GM12878 (cell line): ENCODE data around the gene PHF1. TPM values are rescaled to one million over a fixed set of nuclear protein-coding genes. Genes with fewer than 3 reads are reported as not detected.
"Not testable (repeated sequence)": the region's sequence is repeated elsewhere in the genome, so short reads cannot be mapped to it uniquely, and the experiment has no call there.

Experiments
- ATAC-seq: fragments of 200-7000 bp; cut with Tn5 transposase; 3 replicates; pipeline ENCODE4 v1.9.1; 2020; ENCODE audit warnings: mild to moderate bottlenecking, moderate library complexity
- BruUV-seq: library from RNA; stranded (reverse); fragments of 400-500 nt; replicated peaks from 2 replicates; lab custom pipeline; 2021; lab: Mats Ljungman, UMichigan
- CTCF ChIA-PET: fragments of 300-600 bp; sonication (Branson Sonifier 250); formaldehyde crosslinking; extraction: SDS; loops from one replicate; lab custom pipeline; 2021; ENCODE audit warnings: inconsistent platforms; lab: Yijun Ruan, JAX
- POLR2A ChIA-PET: fragments of 350-600 bp; formaldehyde crosslinking; extraction: SDS; loops from one replicate; lab custom pipeline; 2021; ENCODE audit warnings: inconsistent platforms; lab: Charles Lee
- RAD21 ChIA-PET: fragments of 300-600 bp; sonication (Branson Sonifier 250); formaldehyde crosslinking; loops from one replicate; lab custom pipeline; 2023; ENCODE audit warnings: antibody characterized with exemption; ENCODE audit not compliant: unreplicated experiment; lab: Charles Lee
- SMC1A ChIA-PET: fragments of 300-600 bp; sonication (Branson Sonifier 250); formaldehyde crosslinking; loops from one replicate; lab custom pipeline; 2023; ENCODE audit not compliant: unreplicated experiment, uncharacterized antibody; lab: Charles Lee
- DNase-seq: peaks from one replicate; pipeline ENCODE4 v3.0.0-alpha.2; 2011; ENCODE audit warnings: low read depth, low spot score
- FAIRE-seq: peaks from 3 replicates; lab custom pipeline; 2011; peaks lifted over from hg19 to GRCh38; lab: Jason Lieb, UNC
- H2AFZ ChIP-seq: 2 replicates; pipeline ENCODE4 v1.6.0; 2011; ENCODE audit warnings: low read depth, low read length, control low read depth; ENCODE audit not compliant: control insufficient read depth
- H3K27ac ChIP-seq: 2 replicates; pipeline ENCODE4 v1.5.1; 2011; ENCODE audit warnings: control low read depth; ENCODE audit not compliant: control insufficient read depth, insufficient read depth
- H3K27me3 ChIP-seq, 2 experiments: replicated peaks in 1 of 2; 2 replicates each; pipeline versions ENCODE4 v1.6.0 to v1.6.1; 2011; ENCODE audit warnings: low read length in 1 of 2; ENCODE audit not compliant: control insufficient read depth in 2 of 2, insufficient read depth in 2 of 2
- H3K36me3 ChIP-seq, 2 experiments: 2 replicates each; pipeline ENCODE4 v1.5.1; 2011; ENCODE audit warnings: low read length in 1 of 2; ENCODE audit not compliant: control insufficient read depth in 2 of 2, insufficient read depth in 2 of 2
- H3K4me1 ChIP-seq: 2 replicates; pipeline ENCODE4 v1.6.1; 2011; ENCODE audit warnings: mild to moderate bottlenecking, low read length, moderate library complexity, mixed read lengths; ENCODE audit not compliant: control insufficient read depth, insufficient read depth
- H3K4me2 ChIP-seq: 2 replicates; pipeline ENCODE4 v1.6.0; 2011; ENCODE audit warnings: control low read depth; ENCODE audit not compliant: control insufficient read depth, insufficient read depth
- H3K4me3 ChIP-seq: fragments of 200-600 bp; sonication (generic); 2 replicates; pipeline ENCODE4 v1.5.1; 2016
- H3K79me2 ChIP-seq: 2 replicates; pipeline ENCODE4 v1.6.0; 2011; ENCODE audit warnings: low read length; ENCODE audit not compliant: control insufficient read depth, insufficient read depth
- H3K9ac ChIP-seq: 2 replicates; pipeline ENCODE4 v1.8.0; 2011; ENCODE audit warnings: low read length, control low read depth, mixed read lengths; ENCODE audit not compliant: control insufficient read depth, insufficient read depth
- H3K9me3 ChIP-seq: replicated peaks from 3 replicates; pipeline ENCODE4 v1.5.1; 2011; ENCODE audit warnings: mild to moderate bottlenecking, low read length; ENCODE audit not compliant: control insufficient read depth, insufficient read depth
- H4K20me1 ChIP-seq: 2 replicates; pipeline ENCODE4 v1.6.0; 2011; ENCODE audit not compliant: control insufficient read depth, insufficient read depth
- FOS ChIP-seq: IDR thresholded peaks from 3 replicates; pipeline ENCODE4 v1.6.1; 2011; ENCODE audit warnings: borderline replicate concordance; ENCODE audit not compliant: insufficient read length; ENCODE audit errors: extremely low read depth
- MAX ChIP-seq: IDR thresholded peaks from 2 replicates; pipeline ENCODE4 v1.6.1; 2012; ENCODE audit warnings: low read depth, low read length, improper control_type of control experiment
- RB1 ChIP-seq: fragments of 450-650 bp; formaldehyde crosslinking; IDR thresholded peaks from 2 replicates; pipeline ENCODE4 v1.6.1; 2017; ENCODE audit warnings: mild to moderate bottlenecking, borderline replicate concordance
- WGBS: methylation state at CpG from one replicate; pipeline ENCODE4 v1.1.6; 2016; ENCODE audit warnings: low lambda C conversion rate; ENCODE audit not compliant: insufficient replicate concordance, insufficient coverage; ENCODE audit errors: missing lambda C conversion rate; 5-methylcytosine and 5-hydroxymethylcytosine counted together
- in situ Hi-C: fragments of 300-500 bp; cut with MboI; formaldehyde crosslinking; loops from 9 replicates; pipeline ENCODE4 v1.14.3; 2018; ENCODE audit warnings: mixed read lengths
- intact Hi-C: fragments of 100-400 bp; cut with micrococcal nuclease; formaldehyde crosslinking; loops from one replicate; pipeline ENCODE4 v1.14.2; 2022; ENCODE audit not compliant: unreplicated experiment
- polyA plus RNA-seq, 11 experiments: library from polyadenylated mRNA; depleted of rRNA in 4 of 11; unstranded in 6 of 11; stranded (reverse) in 5 of 11; fragments of >200 nt; fragmentation: Nextera tagmentation in 4 of 11; fragmentation: Illumina TruSeq in 1 of 11; extraction: Ambion mirVana in 4 of 11; extraction: Trizol in 1 of 11; gene quantifications; 1 replicate in 1 of 11; 2 replicates in 10 of 11; pipeline versions ENCODE4 v1.2.1 to v1.2.3, GENCODE V29; 2011 to 2016; ENCODE audit warnings: inconsistent platforms in 2 of 11, missing spikeins in 2 of 11, low read depth in 1 of 11
- total RNA-seq, 4 experiments: library from RNA; depleted of rRNA in 3 of 4; stranded (reverse); fragments of >200 nt in 3 of 4; fragmentation: Illumina TruSeq in 1 of 4; extraction: Trizol in 1 of 4; gene quantifications; 2 replicates each; pipeline versions ENCODE4 v1.2.1 to v1.2.3, GENCODE V29; 2013 to 2021

PHF1 gene
- total and polyA plus RNA-seq, 10 of the 15 experiments (the other 5 are each of a cell fraction or from before 2014, with no cell fraction given): 1.3 to 17.8 (median 6.2) TPM

GRCh38 chr6:33392979-33393378 is 17.8 kb upstream of the PHF1 start:
- Histone ChIP-seq H3K9ac (peak overlapping the region; percentile 94), H3K36me3 (peaks cover 2 to 3% of the 10 kb centered on the region in 2 experiments), H3K27me3 (no peaks in the 10 kb centered on the region), H3K4me1 (peaks cover 6% of the 10 kb centered on the region), H3K4me3 (peak overlapping the region; percentile 74), H2AFZ (peak overlapping the region; percentile 31), H4K20me1 (no peaks in the 10 kb centered on the region), H3K27ac (peak overlapping the region; percentile 91), H3K4me2 (peak overlapping the region; percentile 97), H3K9me3 (no peaks in the 10 kb centered on the region), H3K79me2 (peaks cover 58% of the 10 kb centered on the region)
- BruUV-seq: no TSS peak
- POLR2A ChIA-PET: interaction anchor here (0.7 to 1.2 kb wide), 3 partner anchors 17 to 1308 kb away, joined by 3 to 8 read pairs (median 4); no protein-coding TSS in a partner anchor
- RAD21 ChIA-PET: interaction anchor here (0.7 to 2.4 kb wide), 3 partner anchors 31 to 62 kb away, joined by 3 to 7 read pairs (median 3); partner anchors contain the start of gene ZBTB9
- TF ChIP-seq FOS: no peak
- SMC1A ChIA-PET: interaction anchor here (1.6 kb wide), 1 partner anchor 116 kb away, joined by 3 read pairs; the partner anchor contains the start of gene B3GALT4
- CTCF ChIA-PET: no interaction called here
- no peak for FAIRE-seq
- no peak for DNase-seq
- no peak for ATAC-seq
- intact Hi-C loops (loop anchor here (5.0 kb wide), 1 partner anchor 116 kb away; the partner anchor contains the start of gene B3GALT4), in situ Hi-C loops (no loop called here)
- 0% methylated on average over 3 of the region's 3 CpGs for WGBS

GRCh38 chr6:33397541-33397940 is 13.3 kb upstream of the PHF1 start:
- Histone ChIP-seq H3K27me3 (no peaks in the 10 kb centered on the region), H3K4me3 (no peak overlapping the region), H3K4me1 (no peaks in the 10 kb centered on the region; the same call in 1 of the 2 replicates), H3K9me3 (no peaks in the 10 kb centered on the region), H3K79me2 (peaks cover 57% of the 10 kb centered on the region), H2AFZ (no peak overlapping the region), H4K20me1 (no peaks in the 10 kb centered on the region), H3K27ac (no peak overlapping the region), H3K36me3 (peaks cover 9 to 10% of the 10 kb centered on the region in 2 experiments), H3K9ac (no peak overlapping the region), H3K4me2 (no peak overlapping the region)
- CTCF ChIA-PET: interaction anchor here (0.9 to 1.0 kb wide), 2 partner anchors 18 to 21 kb away, joined by 3 to 4 read pairs; partner anchors contain the start of gene CUTA
- POLR2A ChIA-PET: interaction anchor here (0.6 to 1.0 kb wide), 4 partner anchors 14 to 182 kb away, joined by 3 to 8 read pairs (median 4); partner anchors contain the start of genes BAK1 and ZBTB22
- RAD21 ChIA-PET: no interaction called here
- no peak for FAIRE-seq
- SMC1A ChIA-PET: interaction anchor here (0.7 to 1.6 kb wide), 3 partner anchors 11 to 444 kb away, joined by 3 read pairs; no protein-coding TSS in a partner anchor
- in situ Hi-C loops (no loop called here), intact Hi-C loops (no loop called here)
- 80% methylated on average over 1 of the region's 1 CpG for WGBS
- BruUV-seq: no TSS peak
- DNase-seq: no peak
- ATAC-seq: no peak
- no peak for TF ChIP-seq RB1
- TF ChIP-seq MAX: no peak

- H2AFZ ChIP-seq, ATAC-seq, FAIRE-seq, CTCF ChIA-PET, H3K4me2 ChIP-seq, in situ Hi-C loops, POLR2A ChIA-PET, H3K9ac ChIP-seq, DNase-seq, RAD21 ChIA-PET, intact Hi-C loops, H3K27me3 ChIP-seq, H4K20me1 ChIP-seq, BruUV-seq, H3K4me3 ChIP-seq, H3K27ac ChIP-seq, H3K9me3 ChIP-seq, H3K4me1 ChIP-seq: not testable (repeated sequence)
- Histone ChIP-seq H3K36me3 (peaks cover 14 to 15% of the 10 kb centered on the region in 2 experiments), H3K79me2 (peaks cover 46% of the 10 kb centered on the region)
- WGBS: 100% methylated on average over 3 of the region's 3 CpGs
- SMC1A ChIA-PET: interaction anchor here (1.4 to 1.6 kb wide), 2 partner anchors 10 to 30 kb away, joined by 3 read pairs; no protein-coding TSS in a partner anchor
Measured at GRCh38 chr6:33398601-33399000, 12.2 kb upstream of the PHF1 start.
